Measurements from ENCODE around the gene SEMA4A.

The SEMA4A gene

DNA sequence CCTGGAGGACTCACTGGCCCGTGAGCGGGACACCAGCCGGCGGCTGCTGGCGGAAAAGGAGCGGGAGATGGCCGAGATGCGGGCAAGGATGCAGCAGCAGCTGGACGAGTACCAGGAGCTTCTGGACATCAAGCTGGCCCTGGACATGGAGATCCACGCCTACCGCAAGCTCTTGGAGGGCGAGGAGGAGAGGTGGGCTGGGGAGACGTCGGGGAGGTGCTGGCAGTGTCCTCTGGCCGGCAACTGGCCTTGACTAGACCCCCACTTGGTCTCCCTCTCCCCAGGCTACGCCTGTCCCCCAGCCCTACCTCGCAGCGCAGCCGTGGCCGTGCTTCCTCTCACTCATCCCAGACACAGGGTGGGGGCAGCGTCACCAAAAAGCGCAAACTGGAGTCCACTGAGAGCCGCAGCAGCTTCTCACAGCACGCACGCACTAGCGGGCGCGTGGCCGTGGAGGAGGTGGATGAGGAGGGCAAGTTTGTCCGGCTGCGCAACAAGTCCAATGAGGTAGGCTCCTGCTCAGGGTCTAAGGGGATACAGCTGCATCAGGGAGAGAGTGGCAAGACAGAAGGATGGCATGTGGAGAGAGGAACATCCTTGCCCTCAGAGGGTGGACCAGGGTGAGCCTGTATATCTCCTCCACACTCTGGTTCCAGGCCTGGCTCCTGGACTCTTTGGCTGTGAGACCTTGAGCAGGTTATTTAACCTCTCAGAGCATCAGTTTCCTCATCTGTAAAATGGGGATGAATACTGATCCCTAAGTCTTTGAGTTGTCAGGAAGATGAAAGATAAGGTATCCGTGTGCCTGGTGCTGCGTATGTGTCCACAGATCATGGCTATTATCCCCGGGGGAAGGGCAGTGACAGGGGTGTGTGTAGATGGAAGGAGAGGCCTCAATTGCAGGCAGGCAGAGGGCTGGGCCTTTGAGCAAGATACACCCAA is 17.2 kb upstream of the SEMA4A start:
- TF ChIP-seq ZFX (IDR thresholded peaks at IDR 0.05) = no peak
- TF ChIP-seq, protein P1, sequence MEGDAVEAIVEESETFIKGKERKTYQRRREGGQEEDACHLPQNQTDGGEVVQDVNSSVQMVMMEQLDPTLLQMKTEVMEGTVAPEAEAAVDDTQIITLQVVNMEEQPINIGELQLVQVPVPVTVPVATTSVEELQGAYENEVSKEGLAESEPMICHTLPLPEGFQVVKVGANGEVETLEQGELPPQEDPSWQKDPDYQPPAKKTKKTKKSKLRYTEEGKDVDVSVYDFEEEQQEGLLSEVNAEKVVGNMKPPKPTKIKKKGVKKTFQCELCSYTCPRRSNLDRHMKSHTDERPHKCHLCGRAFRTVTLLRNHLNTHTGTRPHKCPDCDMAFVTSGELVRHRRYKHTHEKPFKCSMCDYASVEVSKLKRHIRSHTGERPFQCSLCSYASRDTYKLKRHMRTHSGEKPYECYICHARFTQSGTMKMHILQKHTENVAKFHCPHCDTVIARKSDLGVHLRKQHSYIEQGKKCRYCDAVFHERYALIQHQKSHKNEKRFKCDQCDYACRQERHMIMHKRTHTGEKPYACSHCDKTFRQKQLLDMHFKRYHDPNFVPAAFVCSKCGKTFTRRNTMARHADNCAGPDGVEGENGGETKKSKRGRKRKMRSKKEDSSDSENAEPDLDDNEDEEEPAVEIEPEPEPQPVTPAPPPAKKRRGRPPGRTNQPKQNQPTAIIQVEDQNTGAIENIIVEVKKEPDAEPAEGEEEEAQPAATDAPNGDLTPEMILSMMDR (conservative IDR thresholded peaks at IDR 0.05) = no peak
- no peak overlapping the region for H3K27ac ChIP-seq

DNA sequence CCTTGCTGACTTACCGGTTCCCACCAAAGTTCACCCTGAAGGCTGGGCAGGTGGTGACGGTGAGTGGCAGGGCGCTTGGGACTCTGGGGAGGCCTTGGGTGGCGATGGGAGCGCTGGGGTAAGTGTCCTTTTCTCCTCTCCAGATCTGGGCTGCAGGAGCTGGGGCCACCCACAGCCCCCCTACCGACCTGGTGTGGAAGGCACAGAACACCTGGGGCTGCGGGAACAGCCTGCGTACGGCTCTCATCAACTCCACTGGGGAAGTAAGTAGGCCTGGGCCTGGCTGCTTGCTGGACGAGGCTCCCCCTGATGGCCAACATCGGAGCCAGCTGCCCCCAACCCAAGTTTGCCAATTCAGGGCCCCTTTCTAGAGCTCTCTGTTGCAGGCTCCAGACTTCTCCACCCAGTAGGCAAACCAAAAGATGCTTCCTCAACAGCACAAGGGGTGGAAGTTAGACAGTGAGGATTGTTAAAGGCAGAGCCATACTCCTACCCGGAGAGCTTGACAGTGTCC is 16.4 kb upstream of the SEMA4A start:
- no peak overlapping the region for H3K27ac ChIP-seq
- TF ChIP-seq, protein P1 (conservative IDR thresholded peaks at IDR 0.05) = no peak
- no peak for TF ChIP-seq ZFX (IDR thresholded peaks at IDR 0.05)

DNA sequence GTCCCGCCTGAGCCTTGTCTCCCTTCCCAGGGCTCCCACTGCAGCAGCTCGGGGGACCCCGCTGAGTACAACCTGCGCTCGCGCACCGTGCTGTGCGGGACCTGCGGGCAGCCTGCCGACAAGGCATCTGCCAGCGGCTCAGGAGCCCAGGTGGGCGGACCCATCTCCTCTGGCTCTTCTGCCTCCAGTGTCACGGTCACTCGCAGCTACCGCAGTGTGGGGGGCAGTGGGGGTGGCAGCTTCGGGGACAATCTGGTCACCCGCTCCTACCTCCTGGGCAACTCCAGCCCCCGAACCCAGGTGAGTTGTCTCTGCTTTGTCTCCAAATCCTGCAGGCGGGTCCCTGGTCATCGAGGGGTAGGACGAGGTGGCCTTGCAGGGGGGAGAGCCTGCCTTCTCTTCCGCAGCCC is 14.9 kb upstream of the SEMA4A start:
- H3K27ac ChIP-seq = no peak overlapping the region
- no peak for TF ChIP-seq ZFX (IDR thresholded peaks at IDR 0.05)
- TF ChIP-seq, protein P1 (conservative IDR thresholded peaks at IDR 0.05) = no peak

DNA sequence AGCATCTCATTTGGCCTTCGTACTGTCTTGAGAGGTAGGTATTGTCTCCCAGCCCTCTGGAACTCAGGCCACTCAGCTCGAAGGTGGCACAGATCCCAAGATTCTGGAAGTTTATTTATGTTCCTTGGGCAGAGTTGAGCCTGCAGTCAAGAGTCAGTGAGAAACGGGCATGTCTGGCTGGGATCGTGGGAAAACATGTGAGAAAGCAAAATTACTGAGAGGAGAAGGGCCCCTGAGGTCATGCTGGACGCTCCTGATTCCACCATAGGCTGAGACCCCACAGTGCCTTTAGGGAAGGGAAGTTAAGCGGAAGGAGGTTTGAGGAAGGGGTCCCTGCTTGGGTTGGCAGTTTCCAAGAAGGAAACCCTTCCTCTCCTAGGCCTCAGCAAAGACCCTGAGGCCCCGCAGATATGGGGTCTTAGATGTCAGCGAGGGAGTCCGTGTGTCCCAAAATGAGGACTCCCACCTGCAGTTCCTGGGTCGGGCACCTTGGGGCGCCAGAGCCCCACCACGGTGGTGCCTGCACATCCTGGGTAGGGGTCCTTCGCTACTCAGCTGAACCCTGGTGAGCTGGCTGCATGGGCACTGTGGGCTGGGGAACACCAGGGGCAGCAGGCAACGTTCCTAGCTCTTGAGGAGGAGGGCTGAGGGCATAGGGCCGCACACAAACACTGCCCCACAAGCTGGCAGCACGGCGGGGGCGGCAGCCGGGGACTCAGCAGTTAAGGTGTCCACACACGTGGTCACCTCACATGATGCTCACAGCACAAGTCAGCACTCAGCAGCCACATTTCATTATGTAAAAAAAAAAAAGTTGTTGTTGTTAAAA is 12.3 kb upstream of the SEMA4A start:
- TF ChIP-seq, protein P1 (conservative IDR thresholded peaks at IDR 0.05) = peak; percentile 70
- no peak for TF ChIP-seq ZFX (IDR thresholded peaks at IDR 0.05)
- no peak overlapping the region for H3K27ac ChIP-seq

DNA sequence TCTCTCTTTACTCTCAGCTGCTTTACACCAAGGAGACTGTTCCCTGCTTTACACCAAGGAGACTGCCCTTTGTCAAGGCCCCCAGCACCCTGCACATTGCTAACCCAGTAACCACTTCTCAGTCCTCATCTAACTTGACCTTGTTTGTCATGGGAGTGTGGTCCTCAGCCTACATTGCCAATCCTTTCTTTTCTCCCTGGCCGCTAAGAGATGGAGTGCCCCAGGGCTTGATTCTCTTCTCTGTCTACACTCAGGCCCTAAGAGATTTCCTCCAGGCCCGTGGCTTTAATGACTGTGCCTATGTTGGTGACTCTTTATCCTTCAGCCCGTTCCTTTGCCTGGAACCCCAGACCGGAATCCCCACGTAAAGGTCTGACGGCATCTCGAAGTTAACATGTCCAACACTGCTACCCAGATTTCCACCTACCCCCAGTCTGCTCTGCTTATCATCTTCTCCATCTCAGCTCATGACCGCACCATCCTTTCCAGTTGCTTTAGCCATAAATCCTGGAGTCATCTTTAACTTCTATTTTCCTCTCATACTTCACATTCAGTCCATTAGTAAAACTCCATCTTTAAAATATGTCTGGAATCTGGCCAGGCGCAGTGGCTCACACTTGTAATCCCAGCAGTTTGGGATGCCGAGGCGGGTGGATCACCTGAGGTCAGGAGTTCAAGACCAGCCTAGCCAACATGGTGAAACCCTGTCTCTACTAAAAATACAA is 9.5 kb upstream of the SEMA4A start:
- no peak for TF ChIP-seq ZFX (IDR thresholded peaks at IDR 0.05)
- TF ChIP-seq, protein P1 (conservative IDR thresholded peaks at IDR 0.05) = no peak
- no peak overlapping the region for H3K27ac ChIP-seq

DNA sequence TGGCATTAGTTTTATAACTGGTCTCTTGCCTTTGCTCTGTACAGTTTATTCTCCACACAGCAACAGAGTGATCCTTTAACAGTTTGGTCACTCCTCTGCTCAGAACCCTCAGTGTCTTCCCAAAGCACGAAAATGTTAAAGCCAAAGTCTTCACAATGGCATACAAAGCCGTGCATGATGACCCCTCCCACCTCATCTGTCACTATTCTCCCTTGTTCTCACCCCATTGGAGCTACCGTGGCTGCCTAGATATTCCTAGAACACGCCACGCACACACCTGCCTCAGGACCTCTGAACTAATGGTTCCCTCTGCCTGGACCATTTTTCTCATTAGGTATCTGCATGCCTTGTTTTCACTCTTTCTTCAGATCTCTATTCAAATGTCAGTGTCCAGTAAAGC is 8.6 kb upstream of the SEMA4A start:
- no peak for TF ChIP-seq ZFX (IDR thresholded peaks at IDR 0.05)
- TF ChIP-seq, protein P1 (conservative IDR thresholded peaks at IDR 0.05) = no peak
- no peak overlapping the region for H3K27ac ChIP-seq

All from C4-2B (cell line).